Epidermal melanocyte (primary cell): ENCODE measurements around the gene UNK.

ENCODE experiments used
- DNase-seq: peaks from one replicate; pipeline ENCODE4 v3.0.0; 2011; ENCODE audit warnings: low spot score; ENCODE audit not compliant: insufficient read length

The UNK gene, protein sequence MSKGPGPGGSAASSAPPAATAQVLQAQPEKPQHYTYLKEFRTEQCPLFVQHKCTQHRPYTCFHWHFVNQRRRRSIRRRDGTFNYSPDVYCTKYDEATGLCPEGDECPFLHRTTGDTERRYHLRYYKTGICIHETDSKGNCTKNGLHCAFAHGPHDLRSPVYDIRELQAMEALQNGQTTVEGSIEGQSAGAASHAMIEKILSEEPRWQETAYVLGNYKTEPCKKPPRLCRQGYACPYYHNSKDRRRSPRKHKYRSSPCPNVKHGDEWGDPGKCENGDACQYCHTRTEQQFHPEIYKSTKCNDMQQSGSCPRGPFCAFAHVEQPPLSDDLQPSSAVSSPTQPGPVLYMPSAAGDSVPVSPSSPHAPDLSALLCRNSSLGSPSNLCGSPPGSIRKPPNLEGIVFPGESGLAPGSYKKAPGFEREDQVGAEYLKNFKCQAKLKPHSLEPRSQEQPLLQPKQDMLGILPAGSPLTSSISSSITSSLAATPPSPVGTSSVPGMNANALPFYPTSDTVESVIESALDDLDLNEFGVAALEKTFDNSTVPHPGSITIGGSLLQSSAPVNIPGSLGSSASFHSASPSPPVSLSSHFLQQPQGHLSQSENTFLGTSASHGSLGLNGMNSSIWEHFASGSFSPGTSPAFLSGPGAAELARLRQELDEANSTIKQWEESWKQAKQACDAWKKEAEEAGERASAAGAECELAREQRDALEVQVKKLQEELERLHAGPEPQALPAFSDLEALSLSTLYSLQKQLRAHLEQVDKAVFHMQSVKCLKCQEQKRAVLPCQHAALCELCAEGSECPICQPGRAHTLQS

DNA sequence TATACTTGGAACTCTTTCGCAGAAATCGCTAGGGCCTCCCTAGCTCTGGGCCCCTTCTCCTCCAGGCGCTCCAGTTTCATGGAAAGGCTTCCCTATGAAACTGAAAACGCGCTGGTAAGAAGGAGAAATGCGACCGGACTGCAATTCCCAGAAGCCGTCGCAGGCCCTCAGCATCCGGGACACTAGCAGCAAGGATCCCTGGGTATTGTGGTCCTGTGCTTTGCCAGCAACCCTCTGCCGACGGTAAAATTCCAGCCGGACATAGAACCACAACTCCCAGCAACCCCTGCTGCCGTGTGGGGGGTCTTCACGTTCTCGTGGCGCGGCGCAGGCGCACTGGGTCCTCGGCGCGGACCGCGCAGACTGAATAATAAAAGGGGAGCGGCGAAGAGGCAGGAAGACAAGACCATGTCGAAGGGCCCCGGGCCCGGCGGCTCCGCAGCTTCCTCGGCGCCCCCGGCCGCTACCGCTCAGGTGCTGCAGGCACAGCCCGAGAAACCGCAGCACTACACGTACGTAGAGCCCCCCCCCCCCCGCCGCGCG is at the start of gene UNK:
Gene UNK, plus strand, starts transcription at position 334 of the 543 bp plus-strand sequence. Its CDS starts 75 bp downstream, at position 409.
- DNase-seq, result peak; percentile 93

DNA sequence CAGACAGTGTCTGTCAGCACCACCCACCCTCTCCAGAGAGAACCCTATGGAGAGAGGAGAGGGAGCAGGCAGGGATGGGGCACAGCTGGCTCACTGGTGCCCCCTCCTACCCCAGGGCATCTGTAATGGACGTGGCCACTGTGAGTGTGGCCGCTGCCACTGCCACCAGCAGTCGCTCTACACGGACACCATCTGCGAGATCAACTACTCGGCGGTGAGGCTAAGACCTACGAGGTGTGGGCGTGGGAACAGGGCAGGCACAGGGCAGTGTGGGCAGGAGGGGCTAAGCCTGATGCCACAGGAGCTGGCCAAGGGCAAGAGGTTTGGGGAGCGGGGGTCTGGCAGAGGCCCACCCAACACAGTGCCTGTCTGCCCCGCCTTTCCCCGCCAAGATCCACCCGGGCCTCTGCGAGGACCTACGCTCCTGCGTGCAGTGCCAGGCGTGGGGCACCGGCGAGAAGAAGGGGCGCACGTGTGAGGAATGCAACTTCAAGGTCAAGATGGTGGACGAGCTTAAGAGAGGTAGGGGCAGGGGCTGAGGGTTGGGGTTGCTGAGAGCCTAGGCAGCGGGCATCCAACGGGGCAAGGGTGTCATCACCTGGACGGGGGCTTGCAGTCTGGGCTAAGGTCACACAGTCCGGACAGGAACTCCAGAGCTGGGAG is 48.3 kb upstream of the UNK start:
- DNase-seq, result no peak

DNA sequence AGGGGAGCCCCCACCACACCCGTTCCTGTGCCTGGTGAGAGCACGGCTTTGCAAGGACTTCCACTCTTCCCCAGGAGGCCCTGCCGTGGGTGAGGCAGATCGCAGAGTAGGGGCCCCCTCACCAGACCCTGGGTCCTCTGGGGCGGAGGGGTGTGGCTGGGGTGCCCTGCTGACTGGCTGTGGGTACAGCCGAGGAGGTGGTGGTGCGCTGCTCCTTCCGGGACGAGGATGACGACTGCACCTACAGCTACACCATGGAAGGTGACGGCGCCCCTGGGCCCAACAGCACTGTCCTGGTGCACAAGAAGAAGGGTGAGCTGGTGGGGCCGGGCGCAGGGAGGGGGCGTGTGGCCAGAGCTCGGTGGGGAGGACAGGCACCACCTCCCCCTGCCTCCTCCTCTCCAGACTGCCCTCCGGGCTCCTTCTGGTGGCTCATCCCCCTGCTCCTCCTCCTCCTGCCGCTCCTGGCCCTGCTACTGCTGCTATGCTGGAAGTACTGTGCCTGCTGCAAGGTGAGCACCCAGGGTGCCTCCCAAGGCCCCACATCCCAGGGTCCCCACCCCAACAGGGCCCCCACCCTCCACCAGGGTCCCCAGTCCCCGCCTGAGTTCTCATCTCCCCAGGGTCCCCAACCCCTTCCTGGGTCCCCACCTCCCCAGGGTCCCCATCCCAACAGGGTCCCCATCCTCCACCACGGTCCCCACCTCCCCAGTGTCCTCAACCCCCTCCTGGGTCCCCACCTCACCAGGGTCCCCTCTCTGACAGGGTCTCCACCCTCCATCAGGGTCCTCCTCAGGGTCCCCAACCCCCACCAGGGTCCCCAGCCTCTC is 47.3 kb upstream of the UNK start:
- no peak for DNase-seq

DNA sequence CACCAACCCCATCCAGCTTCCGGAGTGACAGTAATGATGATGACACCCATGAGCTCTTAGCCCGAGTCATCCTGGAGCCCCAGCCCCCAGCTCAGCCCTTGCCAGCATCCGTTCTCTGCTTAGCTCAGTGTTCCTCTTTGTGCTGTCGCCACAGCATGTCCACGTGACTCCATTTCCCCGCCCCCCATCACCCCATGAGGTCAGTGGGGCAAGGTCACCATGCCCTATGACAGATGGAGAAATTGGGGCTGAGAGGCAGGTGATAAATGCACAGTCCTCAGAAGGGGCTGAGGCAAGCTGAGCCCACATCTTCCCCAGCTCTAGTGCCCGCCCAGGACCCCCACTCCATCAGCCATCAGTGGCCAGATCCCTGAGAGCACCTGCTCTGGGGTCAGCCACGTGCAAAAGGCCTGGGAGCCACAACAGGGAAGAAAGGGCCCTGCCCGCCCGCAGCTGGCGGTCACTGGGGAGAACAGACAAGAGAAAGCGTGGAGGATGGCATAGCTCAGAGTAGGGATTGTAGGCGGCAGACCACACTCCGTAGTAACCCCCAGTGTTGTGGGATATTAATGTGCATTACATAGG is 46.3 kb upstream of the UNK start:
- no peak for DNase-seq

DNA sequence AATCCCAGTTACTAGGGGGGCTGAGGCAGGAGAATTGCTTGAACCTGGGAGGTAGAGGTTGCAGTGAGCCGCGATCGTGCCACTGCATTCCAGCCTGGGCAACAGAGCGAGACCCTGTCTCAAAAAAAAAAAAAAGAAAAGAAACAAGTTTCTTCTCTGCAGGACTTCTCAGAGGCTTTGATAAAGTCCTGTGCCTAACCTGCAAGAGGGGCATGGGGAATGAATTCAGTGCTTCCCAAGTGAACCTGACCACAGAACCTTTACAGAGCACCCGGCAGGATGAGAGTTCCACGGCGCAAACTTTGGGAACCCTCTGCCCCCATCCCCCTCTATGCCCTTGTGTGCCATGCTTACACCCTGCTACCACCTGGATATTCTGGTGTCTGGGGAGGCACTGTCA is 45.4 kb upstream of the UNK start:
- DNase-seq, result no peak

DNA sequence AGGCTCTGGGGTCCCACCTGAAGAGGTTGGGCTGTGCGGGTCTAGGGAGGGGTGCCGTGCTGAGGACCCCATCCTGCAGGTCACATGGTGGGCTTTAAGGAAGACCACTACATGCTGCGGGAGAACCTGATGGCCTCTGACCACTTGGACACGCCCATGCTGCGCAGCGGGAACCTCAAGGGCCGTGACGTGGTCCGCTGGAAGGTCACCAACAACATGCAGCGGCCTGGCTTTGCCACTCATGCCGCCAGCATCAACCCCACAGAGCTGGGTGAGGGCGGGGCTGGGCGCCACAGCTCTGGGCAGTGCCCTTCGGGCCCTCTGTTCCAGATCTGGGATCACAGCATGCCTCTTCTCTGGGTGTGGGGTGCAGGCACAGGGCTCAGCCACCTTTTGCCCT is 44.8 kb upstream of the UNK start:
- DNase-seq, result no peak

DNA sequence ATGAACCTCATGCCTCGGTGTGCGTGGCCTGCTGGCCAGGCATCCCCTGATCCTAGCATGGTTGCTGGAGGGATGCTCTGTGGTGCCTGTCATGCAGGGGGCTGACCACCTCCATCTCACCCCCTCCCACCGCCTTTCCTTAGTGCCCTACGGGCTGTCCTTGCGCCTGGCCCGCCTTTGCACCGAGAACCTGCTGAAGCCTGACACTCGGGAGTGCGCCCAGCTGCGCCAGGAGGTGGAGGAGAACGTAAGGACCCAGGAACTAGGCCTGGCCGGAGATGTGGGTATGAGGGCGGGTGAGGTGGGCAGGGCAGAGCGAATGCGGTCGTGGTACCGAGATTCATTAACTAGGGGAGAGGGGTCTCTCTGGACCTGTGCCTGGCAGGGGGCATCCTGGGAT is 44.4 kb upstream of the UNK start:
- no peak for DNase-seq

DNA sequence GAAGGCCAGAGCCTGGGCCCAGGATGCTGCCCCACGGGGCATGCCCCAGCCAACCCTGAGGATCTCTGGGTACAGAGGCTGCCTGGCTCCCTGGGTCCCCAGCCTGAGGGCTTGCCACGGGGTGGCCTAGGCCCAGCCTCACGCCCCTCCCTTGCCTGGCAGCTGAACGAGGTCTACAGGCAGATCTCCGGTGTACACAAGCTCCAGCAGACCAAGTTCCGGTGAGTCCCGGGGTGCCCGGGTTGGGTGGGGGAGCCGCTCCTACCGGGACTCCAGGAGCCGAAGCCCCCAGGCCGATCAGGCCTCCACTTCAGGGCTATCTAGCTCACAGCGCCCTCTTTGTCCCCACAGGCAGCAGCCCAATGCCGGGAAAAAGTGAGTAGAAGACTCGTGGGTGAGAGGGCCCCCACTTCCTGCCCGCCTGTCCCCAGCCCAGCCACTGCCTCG is 44.0 kb upstream of the UNK start:
- no peak for DNase-seq

DNA sequence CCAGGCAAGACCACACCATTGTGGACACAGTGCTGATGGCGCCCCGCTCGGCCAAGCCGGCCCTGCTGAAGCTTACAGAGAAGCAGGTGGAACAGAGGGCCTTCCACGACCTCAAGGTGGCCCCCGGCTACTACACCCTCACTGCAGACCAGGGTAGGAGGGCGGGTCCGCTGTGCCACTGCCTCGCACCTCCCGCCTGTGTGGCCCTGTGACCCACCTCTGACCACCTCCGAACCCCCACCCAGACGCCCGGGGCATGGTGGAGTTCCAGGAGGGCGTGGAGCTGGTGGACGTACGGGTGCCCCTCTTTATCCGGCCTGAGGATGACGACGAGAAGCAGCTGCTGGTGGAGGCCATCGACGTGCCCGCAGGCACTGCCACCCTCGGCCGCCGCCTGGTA is 42.3 kb upstream of the UNK start:
- no peak for DNase-seq

DNA sequence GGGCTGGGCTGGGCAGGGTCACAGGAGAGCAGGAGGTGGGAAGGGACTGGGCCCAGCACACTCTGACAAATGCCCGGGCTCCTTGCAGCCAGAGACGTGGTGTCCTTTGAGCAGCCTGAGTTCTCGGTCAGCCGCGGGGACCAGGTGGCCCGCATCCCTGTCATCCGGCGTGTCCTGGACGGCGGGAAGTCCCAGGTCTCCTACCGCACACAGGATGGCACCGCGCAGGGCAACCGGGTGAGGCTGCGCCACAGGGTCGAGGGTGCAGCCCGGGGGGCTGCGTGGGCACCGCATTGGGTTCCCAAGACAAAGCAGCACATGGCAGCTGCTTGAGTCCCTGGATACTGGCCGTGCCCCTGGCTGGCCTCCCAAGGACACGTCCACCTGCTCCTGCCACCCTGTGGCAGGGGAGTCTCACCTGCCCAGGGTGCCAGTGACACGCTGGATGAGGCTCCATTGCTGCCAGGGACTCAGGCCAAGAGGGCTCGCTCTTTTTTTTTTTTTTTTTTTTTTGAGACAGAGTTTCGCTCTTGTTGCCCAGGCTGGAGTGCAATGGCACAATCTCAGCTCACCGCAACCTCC is 40.9 kb upstream of the UNK start:
- DNase-seq, result no peak

DNA sequence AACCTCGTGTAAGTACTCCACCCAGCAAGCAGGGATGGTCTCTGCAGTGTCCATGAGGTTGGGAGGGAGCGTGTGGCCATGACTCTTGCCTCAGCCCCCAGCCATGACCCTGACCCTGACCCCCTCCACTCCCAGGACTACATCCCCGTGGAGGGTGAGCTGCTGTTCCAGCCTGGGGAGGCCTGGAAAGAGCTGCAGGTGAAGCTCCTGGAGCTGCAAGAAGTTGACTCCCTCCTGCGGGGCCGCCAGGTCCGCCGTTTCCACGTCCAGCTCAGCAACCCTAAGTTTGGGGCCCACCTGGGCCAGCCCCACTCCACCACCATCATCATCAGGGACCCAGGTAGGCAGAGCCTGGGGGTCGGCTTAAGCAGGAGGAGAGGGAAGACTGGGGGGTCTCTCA is 35.9 kb upstream of the UNK start:
- DNase-seq, result no peak

DNA sequence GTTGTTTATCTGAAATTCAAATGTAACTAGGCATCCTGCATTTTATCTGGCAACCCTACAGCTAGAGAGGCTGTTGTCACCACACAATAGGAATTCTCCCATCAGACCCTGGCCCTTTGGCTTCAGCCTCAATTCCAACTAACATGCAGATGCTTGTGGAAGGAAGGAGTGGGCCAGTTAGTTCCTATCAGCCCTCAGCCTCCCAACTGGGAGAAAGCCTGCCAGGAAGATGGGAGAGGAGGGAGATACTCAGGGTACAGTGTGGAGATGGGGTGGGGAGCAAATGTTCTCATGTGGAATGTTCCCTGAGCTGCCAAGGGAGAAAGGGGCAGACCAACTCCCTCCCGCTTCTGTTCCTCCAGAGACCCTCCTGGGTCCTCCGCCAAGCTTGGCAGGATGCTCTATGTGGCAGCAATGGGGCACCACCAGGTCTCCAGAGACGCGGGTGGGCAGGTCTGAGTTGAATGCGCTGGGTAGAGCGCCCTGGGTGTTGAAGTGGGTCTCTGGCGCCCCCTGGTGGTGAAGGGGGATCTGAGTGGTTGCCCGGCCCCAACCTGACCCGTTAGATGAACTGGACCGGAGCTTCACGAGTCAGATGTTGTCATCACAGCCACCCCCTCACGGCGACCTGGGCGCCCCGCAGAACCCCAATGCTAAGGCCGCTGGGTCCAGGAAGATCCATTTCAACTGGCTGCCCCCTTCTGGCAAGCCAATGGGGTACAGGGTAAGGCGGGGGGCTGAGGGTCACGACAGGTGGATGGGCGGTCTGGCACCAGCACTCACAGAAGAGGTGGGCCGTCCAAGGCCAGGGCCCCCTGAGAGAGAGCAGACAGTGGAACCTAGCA is 34.8 kb upstream of the UNK start:
- DNase-seq, result peak; percentile 96

DNA sequence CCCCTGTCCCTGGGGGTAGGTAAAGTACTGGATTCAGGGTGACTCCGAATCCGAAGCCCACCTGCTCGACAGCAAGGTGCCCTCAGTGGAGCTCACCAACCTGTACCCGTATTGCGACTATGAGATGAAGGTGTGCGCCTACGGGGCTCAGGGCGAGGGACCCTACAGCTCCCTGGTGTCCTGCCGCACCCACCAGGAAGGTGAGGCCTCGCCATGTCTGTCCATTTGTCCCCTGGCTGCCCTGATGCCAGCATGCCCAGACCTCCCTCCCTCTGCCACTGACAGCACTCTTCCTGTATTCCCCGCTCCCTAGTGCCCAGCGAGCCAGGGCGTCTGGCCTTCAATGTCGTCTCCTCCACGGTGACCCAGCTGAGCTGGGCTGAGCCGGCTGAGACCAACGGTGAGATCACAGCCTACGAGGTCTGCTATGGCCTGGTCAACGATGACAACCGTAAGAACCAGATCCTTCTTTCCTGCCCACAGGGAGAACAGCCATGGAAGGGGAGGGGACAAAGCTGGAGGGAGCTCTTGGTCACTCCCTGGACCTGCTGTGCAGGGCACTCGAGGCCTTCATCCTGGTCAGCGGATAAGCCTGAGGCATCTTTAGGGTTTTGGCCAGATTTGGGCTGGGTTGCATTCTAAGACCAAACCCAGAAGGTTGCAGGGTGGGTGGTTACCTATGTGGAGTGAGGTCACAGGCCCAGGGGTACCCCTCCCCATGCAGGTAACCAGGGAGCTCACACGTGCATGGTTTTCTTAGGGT is 33.8 kb upstream of the UNK start:
- DNase-seq, result no peak

DNA sequence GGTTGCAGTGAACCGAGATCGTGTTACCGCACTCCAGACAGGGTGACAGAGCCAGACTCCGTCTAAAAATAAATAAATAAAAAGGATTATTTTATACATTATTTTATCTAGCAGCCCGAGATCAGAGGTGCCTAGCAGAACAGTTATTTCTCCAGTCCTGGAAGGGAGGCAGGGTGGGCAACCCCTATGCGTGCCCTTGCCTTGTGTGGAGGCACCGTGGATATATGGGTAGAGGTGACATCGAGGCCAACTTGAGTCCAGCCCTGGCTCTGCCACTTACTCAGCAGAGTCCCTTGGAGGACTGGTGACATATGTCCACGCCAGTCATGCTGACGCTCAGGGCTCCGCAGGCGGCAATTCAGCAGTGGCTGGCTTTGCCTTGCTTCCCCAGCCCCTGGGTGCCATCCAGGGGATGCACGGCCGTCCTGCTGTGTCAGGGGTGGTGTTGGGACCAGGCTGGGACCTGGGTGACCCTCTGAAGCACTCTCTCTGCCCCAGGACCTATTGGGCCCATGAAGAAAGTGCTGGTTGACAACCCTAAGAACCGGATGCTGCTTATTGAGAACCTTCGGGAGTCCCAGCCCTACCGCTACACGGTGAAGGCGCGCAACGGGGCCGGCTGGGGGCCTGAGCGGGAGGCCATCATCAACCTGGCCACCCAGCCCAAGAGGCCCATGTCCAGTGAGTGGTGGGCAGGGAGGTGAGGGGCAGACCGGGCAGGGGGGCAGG is 32.8 kb upstream of the UNK start:
- DNase-seq, result no peak

DNA sequence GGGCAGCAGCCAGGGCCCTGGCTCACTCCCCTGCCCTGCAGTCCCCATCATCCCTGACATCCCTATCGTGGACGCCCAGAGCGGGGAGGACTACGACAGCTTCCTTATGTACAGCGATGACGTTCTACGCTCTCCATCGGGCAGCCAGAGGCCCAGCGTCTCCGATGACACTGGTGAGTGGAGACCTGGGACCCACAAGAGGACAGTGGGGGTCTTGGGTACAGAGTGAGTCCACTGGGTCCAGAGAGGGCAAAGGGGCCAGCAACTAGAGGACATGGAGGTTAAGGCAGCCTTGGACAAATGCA is 32.2 kb upstream of the UNK start:
- DNase-seq, result no peak

DNA sequence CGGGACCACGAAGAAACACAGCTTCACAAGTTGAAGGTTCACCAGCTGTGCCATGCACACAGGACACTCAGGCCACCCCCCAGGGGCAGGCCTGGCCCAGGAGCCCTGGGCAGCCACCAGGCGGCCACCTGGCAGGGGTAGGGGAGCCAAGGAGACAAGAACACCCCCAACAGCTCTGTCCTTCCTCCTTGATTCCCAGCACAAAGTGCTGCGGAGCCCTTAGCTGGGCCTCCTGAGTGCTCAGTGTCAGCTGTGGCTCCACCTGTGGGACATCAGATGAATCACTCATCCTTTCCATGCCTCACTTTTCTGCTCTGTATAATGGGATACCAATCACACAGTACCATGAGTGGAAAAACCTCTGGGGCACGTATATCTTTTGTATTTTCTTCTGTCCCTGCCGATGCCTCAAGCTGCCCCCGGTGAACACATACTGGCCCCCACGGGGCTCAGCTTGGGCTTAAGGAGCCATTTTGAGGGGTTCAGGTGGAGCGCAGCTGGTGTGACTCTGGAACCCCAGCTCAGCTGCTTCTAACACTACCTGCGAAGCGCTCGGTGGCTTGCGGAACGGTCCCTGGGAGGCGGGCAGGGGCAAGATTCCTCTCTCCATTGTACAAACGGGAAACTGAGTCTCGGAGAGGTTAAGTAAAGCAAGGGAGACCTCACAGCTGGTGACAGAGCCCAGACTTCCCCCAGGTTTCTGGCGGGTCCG is 31.6 kb upstream of the UNK start:
- no peak for DNase-seq
